ENCODE measurements around the gene PDCD4. TPM values are rescaled to one million over a fixed set of nuclear protein-coding genes. Genes with fewer than 3 reads are reported as not detected.

The PDCD4 gene
- total RNA-seq, 4 donors from 2014 or later = 131 to 202 (median 172) TPM

GRCh38 chr10:110859206-110859972 is 12.3 kb upstream of the PDCD4 start:
- no peak for TF ChIP-seq CTCF (IDR thresholded peaks at IDR 0.05; ENCODE audit: low read depth)

- TF ChIP-seq CTCF (IDR thresholded peaks at IDR 0.05; ENCODE audit: low read depth) = no peak
Measured at GRCh38 chr10:110859973-110860376, 11.8 kb upstream of the PDCD4 start.

- no peak for TF ChIP-seq CTCF (IDR thresholded peaks at IDR 0.05; ENCODE audit: low read depth)
Measured at GRCh38 chr10:110860576-110861241, 11.0 kb upstream of the PDCD4 start.

- TF ChIP-seq CTCF (IDR thresholded peaks at IDR 0.05; ENCODE audit: low read depth) = no peak
Measured at GRCh38 chr10:110861476-110861875, 10.3 kb upstream of the PDCD4 start.

- TF ChIP-seq CTCF (IDR thresholded peaks at IDR 0.05; ENCODE audit: low read depth) = no peak
Measured at GRCh38 chr10:110861930-110862649, 9.6 kb upstream of the PDCD4 start.

GRCh38 chr10:110862961-110863360 is 8.8 kb upstream of the PDCD4 start:
- TF ChIP-seq CTCF (IDR thresholded peaks at IDR 0.05; ENCODE audit: low read depth) = no peak

- TF ChIP-seq CTCF (IDR thresholded peaks at IDR 0.05; ENCODE audit: low read depth) = no peak
Measured at GRCh38 chr10:110863361-110863760, 8.4 kb upstream of the PDCD4 start.

All from subcutaneous adipose tissue (tissue), 4 donors.